G401 (cell line): Measurements from ENCODE around the gene CELF2. TPM values are rescaled to one million over a fixed set of nuclear protein-coding genes. Genes with fewer than 3 reads are reported as not detected.
A peak's percentile ranks its signal among the peaks of the same experiment; 100 is the strongest.

Experiments used
- DNase-seq: peaks from one replicate; pipeline ENCODE4 v3.0.0-alpha.2; 2015; ENCODE audit warnings: low spot score
- in situ Hi-C: cut with HindIII; loops from 2 replicates; pipeline ENCODE4 v1.10.0; 2016; ENCODE audit warnings: low sequenced_read_pairs, mixed read lengths
- total RNA-seq: library from RNA; depleted of rRNA; stranded (reverse); fragments of >200 nt; shearing (Covaris generic); gene quantifications from 2 replicates; pipeline ENCODE4 v1.2.3, GENCODE V29; 2014

The CELF2 gene
- total RNA-seq, 1 experiment from 2014 or later, result 0.51 TPM

DNA sequence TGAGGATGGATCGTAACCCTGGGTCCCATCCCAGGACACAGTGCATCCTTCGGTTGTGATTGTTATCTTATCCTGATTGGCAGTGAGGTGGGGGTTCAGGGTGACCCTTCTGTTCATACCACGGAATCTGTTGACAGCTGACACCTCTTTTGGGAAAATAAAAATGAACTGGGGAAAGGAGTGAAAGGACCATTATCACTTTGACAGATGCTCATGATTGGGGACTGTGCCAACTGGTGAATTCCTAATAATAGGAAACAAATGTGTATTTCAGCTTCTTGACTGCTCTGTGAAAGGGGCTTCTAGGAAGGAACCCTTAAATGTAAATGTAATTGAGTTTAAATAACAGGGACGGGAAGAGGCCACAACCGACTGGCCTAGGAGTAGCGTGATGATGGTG lies 65.4 kb downstream of the CELF2 start:
- no peak for DNase-seq
- in situ Hi-C loops, result no loop called here

GRCh38 chr10:11085545-11085944 lies 67.9 kb downstream of the CELF2 start:
- no peak for DNase-seq
- in situ Hi-C loops, result no loop called here

GRCh38 chr10:11086177-11086840 lies 68.6 kb downstream of the CELF2 start:
- in situ Hi-C loops, result no loop called here
- no peak for DNase-seq

DNA sequence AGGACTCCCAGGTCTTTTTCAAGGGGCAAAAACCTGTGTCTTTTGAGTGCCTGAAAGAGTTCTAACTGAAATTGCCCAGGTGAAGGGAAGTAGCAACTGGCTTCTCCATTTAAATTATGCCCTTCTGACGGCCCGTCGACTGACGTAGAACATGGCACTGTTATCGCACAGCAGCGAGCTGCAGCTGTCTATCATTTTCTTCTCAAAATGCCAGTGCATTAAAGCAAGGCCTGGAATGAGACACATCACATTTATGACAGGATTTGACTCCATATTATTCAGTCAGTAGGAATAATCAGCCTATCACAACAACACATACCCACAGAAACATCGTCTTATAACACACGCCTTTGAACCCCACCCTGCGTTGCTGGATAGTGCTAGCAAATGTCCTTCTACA lies 69.7 kb downstream of the CELF2 start:
- in situ Hi-C loops, result no loop called here
- DNase-seq, result no peak

DNA sequence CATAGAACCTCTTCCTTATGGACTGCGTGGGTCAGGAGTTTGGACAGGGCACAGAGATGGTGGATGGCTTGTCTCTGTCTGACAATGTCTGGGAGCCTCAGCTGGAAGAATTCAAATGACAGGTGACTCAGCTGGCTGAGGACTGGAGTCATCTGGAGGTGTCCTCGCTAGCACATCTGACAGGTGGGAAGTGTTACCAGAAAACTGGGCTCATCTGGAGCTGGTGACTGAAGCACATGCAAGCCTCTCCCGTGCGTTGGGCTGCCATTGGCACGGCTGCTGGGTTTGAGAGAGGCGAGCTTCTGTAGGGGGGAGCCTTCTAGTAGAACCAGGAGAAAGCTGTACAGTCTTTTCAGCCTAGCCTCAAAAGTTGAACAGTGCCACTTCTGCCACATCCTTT lies 71.0 kb downstream of the CELF2 start:
- in situ Hi-C loops, result no loop called here
- DNase-seq, result no peak

- in situ Hi-C loops, result no loop called here
- no peak for DNase-seq
Observed at GRCh38 chr10:11089272-11089671, 71.6 kb downstream of the CELF2 start.

DNA sequence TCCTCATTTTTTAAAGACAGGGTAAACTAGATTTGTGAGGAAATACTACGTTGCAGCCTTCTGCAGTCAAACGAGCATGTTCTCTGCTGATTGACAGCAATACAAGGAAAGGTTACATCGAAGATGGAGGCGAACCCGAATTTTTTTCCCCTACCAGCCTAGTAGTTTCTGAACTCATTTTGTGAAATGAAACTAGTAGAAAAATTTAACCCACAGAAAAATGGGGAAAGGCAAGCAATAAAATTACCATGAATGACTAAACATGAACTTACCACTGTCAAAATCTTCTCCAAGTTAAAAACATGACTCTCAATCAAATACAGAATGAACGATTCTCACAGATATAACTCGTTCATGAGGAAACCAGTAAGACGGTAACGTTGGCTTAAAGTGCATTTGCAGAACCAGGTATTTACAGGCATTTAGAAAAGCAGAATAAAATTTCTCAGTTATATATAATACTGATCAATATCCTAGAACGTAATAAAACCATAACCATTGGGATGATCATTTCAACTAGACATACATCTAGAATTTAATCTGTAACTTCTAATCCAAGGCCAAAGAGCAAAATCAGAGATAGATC lies 73.9 kb downstream of the CELF2 start:
- DNase-seq, result no peak
- in situ Hi-C loops, result no loop called here

DNA sequence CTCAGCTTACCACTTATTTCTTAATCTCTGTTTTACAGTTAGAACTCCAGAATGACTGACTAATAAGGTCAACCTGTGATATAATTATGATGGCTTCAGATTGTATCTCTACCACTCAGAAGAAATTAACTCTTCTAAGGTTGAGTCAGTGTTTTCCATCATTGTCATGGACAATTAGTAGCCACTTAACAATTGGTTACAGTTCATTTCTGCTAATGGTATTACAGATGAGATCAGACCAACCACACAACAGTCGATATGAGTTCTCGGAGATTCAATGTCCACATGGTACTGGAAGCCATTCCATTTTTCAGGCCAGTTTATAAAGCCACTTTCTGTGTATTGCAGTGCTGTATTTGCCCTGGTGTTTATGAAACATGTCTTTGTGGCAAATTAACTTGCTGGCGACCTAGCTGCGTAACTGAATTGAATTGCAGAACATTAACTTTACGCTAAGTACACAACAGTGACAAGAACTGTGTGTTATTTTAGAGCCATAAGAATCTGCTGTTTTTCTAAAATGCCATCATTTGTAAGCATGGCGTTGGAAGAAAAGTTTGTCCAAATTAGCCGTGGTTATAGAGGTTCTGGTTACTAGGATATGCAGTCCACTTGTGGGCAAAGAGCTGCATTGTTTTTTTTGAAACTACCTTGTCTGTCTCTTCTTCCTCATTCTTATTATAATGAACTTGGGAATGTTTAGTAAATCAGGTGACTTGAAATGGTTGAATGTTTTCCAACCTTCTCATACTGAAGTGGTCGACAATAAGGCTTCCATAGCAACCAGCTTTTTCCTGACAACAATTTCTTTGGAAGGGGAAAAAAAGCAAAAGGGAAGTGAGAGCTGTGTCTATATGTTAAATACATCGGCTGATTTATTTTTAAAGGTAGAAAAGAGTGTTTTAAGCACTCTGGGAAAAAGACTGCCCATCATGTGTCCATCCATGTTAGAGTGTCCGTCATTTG lies 76.4 kb downstream of the CELF2 start:
- in situ Hi-C loops, result no loop called here

GRCh38 chr10:11095374-11095801 lies 77.7 kb downstream of the CELF2 start:
- in situ Hi-C loops, result no loop called here
- peak; percentile 41 for DNase-seq

More for the DNA sequence above, 76.4 kb downstream of the CELF2 start:
- no peak for DNase-seq

- DNase-seq, result no peak
- in situ Hi-C loops, result no loop called here
Observed at GRCh38 chr10:11096422-11096821, 78.8 kb downstream of the CELF2 start.

DNA sequence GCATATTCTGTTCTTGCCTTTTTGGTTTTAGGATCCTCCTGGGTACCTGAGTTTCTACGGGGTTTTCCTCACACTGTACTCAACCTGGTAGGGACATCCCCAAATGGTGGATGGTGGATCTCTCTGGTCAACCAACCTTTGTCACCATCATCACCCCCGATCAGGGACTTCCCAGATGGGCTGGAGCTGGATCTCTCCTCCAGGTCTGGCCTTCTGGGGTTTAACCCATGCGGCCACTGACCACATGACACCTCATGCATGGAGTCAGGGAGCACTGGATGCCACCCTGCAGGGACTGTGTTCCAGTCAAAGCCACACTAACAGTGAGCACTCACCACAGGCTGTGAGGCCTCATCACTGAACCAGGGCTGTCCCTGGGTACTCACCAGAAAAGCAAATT lies 80.0 kb downstream of the CELF2 start:
- in situ Hi-C loops, result no loop called here

DNA sequence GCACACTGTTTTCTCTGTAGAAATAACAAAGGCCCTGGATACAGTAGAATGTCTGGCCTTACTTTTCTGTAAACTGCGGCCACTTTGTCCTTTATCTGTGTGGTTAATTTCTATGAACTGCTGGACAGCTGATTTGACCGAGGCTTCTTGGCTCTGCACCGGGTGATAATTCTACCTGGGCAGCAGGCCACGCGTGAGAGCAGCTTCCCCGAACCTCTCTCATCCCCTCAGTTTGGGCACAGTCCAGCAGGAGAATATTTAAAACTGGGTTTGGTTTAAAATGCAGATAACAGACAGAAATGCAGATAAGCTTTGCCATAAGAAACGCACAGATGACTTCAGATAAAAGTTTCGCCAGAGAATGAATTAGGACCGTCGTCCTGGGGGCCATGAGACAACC lies 81.0 kb downstream of the CELF2 start:
- DNase-seq, result peak; percentile 64
- in situ Hi-C loops, result no loop called here

More for the DNA sequence above, 80.0 kb downstream of the CELF2 start:
- DNase-seq, result no peak

DNA sequence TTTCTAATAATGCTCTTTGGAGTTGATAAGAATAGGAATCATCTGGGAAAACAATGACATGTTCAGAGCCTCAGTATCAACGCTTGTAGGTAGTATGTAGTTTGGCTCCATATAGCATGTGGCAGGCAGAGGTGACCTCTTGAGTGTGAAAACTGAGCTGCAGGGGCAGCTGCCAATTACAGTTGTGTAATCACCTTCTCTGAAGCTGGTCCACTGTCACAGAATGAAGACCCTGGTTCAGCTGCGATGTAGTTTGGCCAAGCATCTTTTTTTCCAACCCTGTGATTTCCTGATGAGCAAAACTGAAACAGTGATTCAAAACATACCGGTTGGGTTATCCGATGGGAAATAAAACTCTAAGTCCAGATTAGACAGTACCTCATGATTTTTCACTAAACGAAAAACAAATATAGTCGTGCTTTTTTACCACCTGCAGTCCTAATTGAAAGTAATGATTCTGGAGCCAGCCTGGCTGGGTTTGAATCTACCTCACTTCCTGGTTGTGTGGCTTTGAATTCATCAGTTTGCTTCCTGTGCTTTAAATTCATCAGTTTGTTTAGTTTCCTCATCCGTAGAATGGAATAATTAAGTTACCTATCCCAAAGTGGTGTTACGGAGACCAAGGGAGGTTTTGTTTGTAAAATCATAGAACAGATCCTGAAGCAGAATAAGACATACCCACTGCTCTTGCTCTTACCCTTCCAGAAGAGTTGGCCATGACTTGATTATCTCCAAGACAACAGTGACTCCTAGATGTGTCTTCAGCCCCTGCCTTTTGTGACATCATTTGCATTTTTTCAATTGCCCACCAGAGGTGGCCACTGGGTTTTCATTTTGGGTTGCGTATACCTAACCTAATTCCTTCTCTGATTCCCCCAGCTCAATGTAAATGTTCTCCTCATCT lies 87.4 kb downstream of the CELF2 start:
- no peak for DNase-seq
- in situ Hi-C loops, result no loop called here

- in situ Hi-C loops, result no loop called here
- DNase-seq, result no peak
Observed at GRCh38 chr10:11105676-11106004, 88.0 kb downstream of the CELF2 start.

DNA sequence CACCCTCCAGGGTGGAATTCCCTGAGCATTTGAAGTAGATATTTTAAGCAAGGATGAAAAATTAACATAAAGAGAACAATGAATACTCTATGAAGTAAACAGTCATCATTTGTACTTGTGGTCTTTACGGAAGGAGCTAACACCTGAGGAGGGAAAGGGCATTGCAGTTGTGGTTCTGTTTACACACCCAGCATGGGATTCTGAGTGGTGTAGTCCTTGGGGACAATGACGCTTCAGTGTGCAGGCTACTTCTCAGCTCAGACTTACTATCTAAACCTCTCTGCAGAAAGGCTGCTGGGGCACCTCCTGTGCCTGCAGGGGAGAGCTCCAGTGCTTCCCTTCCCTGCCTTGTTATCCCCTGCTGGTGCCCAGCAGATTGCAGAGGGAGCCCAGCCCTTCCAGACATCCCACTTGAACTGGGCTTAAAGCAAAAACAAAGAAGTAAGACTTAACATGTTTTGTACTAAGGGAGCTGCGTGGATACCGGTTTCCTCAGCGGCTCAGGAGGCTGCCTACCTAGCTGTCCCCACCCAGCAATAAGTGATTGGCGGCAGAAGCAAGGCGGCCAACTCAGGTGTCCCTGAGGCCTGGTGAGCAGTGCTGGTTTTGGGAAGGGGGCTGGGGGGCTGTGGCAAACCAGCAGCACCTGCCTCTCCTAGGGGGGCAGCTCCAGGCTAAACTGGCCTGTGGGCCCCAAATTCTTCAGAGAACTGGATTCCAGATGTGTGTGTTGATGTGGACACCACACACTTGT lies 89.1 kb downstream of the CELF2 start:
- no peak for DNase-seq
- in situ Hi-C loops, result no loop called here

DNA sequence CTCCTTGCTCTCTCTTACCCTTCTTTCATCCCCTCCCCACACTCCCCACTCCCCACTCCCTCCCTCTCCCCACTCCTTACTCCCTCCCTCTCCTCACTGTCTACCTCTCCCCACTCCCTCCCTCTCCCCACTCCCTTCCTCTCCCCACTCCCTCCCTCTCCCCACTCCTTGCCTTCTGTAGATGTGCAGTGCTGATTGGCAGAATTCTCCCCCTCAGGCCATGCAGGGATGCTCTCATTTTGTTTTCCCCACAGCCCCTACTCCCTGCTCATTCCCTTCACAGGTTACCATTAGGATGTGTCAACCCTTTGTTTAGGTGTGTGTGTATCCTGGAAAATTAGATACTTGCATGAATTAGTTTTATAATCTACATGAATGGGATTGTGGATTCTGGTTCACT lies 90.3 kb downstream of the CELF2 start:
- in situ Hi-C loops, result no loop called here
- no peak for DNase-seq

- no peak for DNase-seq
- in situ Hi-C loops, result no loop called here
Observed at GRCh38 chr10:11108356-11108755, 90.7 kb downstream of the CELF2 start.

DNA sequence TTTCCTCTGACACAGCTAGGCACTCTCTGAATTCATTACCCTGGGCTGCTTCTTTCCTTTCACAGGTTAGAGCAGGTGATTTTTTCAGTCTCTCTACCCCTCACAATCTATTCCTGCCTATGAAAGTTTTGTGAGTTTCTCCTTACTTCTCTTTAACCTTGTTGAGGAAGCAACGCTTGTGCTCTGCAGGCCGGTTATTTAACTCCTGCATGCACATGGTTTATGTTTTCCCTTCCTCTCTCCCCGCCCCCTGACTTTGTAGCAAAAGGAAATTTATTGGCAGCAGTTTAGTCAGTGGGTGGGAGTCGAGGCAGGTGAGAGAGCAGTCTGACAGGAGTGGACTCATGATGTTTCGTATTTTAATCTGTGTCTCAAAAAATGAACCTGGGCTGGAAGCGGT lies 91.9 kb downstream of the CELF2 start:
- in situ Hi-C loops, result no loop called here
- DNase-seq, result no peak

DNA sequence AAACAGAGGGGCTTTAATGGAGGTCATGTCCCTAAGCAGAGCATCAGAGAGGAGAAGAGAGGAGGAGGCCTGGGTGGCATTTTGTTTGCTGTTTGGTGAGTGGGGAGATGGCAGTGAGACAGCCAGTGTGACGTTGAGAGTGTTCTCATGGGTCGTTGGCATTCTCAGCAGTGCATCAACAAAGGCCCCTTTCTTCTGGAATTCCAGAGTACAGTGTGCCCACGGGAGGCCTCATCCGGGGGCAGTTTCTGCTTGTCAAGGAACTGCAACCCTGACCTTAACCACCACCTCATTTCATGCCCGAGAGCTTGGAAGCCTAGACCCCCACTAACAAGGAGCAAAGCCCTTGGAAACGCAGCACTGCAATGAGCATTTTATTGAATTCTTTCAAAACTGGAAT lies 92.9 kb downstream of the CELF2 start:
- in situ Hi-C loops, result loop anchor here (5.0 kb wide), 1 partner anchor 33 kb away; no protein-coding TSS in a partner anchor
- DNase-seq, result peak; percentile 35
